Posterior cingulate gyrus (tissue), 11 donors: ENCODE results near the gene YPEL1.
"Not testable (repeated sequence)": the region's sequence is repeated elsewhere in the genome, so short reads cannot be mapped to it uniquely, and the experiment has no call there.

Experiments used
- DNase-seq, 10 donors: peaks; one replicate each; pipeline versions ENCODE4 v3.0.0 to v3.0.0-alpha.2; 2020 to 2021; ENCODE audit warnings: mixed read lengths in 3 of 10
- intact Hi-C: fragments of 100-400 bp; cut with DNase I; formaldehyde crosslinking; loops from one replicate; pipeline ENCODE4 v1.15.1; 2023

The YPEL1 gene

GRCh38 chr22:21755851-21756284 lies 20.3 kb upstream of the YPEL1 start:
- intact Hi-C loops = no loop called here
- DNase-seq = peak in 1 of 10 donors; percentile 7

GRCh38 chr22:21754523-21754922 lies 18.9 kb upstream of the YPEL1 start:
- intact Hi-C loops = no loop called here
- DNase-seq = peak in 5 of 10 donors; percentile 28 to 93 (median 49)

- peak in 1 of 10 donors; percentile 77 for DNase-seq
- intact Hi-C loops = no loop called here
Observed at GRCh38 chr22:21753374-21754111, 17.9 kb upstream of the YPEL1 start.

GRCh38 chr22:21752276-21752675 lies 16.7 kb upstream of the YPEL1 start:
- intact Hi-C loops = no loop called here
- peak in 1 of 10 donors; percentile 12 for DNase-seq

- intact Hi-C loops = no loop called here
- DNase-seq = peak in 2 of 10 donors; percentile 19 to 31
Observed at GRCh38 chr22:21745948-21746347, 10.4 kb upstream of the YPEL1 start.

- intact Hi-C loops = not testable (repeated sequence)
- DNase-seq = peak in 2 of 10 donors; percentile 27 to 30
Observed at GRCh38 chr22:21744917-21745316, 9.3 kb upstream of the YPEL1 start.

GRCh38 chr22:21741790-21742189 lies 6.2 kb upstream of the YPEL1 start:
- intact Hi-C loops = no loop called here
- DNase-seq = peak in 1 of 10 donors; percentile 60

- DNase-seq = peak in 1 of 10 donors; percentile 43
- intact Hi-C loops = no loop called here
Observed at GRCh38 chr22:21741059-21741458, 5.5 kb upstream of the YPEL1 start.

- DNase-seq = peak in 1 of 10 donors; percentile 6
- intact Hi-C loops = loop anchor here (5.0 kb wide), 1 partner anchor 127 kb away; the partner anchor contains the start of gene MAPK1
Observed at GRCh38 chr22:21739828-21740377, 4.3 kb upstream of the YPEL1 start.

GRCh38 chr22:21738966-21739365 lies 3.4 kb upstream of the YPEL1 start:
- intact Hi-C loops = loop anchor here (5.0 kb wide), 1 partner anchor 128 kb away; the partner anchor contains the start of gene MAPK1
- peak in 1 of 10 donors; percentile 54 for DNase-seq

GRCh38 chr22:21738081-21738480 lies 2.5 kb upstream of the YPEL1 start:
- DNase-seq = no peak
- intact Hi-C loops = loop anchor here (5.0 kb wide), 1 partner anchor 129 kb away; the partner anchor contains the start of gene MAPK1

GRCh38 chr22:21736948-21737347 lies 1.4 kb upstream of the YPEL1 start:
- intact Hi-C loops = loop anchor here (5.0 kb wide), 1 partner anchor 130 kb away; the partner anchor contains the start of gene MAPK1

GRCh38 chr22:21736084-21736642 lies 569 bp upstream of the YPEL1 start:
- peak in 1 of 10 donors; percentile 87 for DNase-seq
- intact Hi-C loops = loop anchor here (5.0 kb wide), 1 partner anchor 131 kb away; the partner anchor contains the start of gene MAPK1

More at GRCh38 chr22:21736948-21737347, 1.4 kb upstream of the YPEL1 start:
- peak in 1 of 10 donors; percentile 36 for DNase-seq

GRCh38 chr22:21734540-21735199 lies 924 bp downstream of the YPEL1 start:
- intact Hi-C loops = loop anchor here (5.0 kb wide), 2 partner anchors 133 to 203 kb away; partner anchors contain the start of gene MAPK1
- DNase-seq = no peak

GRCh38 chr22:21731503-21731902 lies 4.1 kb downstream of the YPEL1 start:
- no peak for DNase-seq
- intact Hi-C loops = loop anchor here (5.0 kb wide), 1 partner anchor 206 kb away; no protein-coding TSS in a partner anchor

GRCh38 chr22:21730535-21731308 lies 4.9 kb downstream of the YPEL1 start:
- DNase-seq = no peak
- intact Hi-C loops = loop anchor here (5.0 kb wide), 1 partner anchor 207 kb away; no protein-coding TSS in a partner anchor

- intact Hi-C loops, DNase-seq: not testable (repeated sequence)
Observed at GRCh38 chr22:21729184-21729583, 6.4 kb downstream of the YPEL1 start.

GRCh38 chr22:21728270-21728669 lies 7.3 kb downstream of the YPEL1 start:
- DNase-seq = no peak
- intact Hi-C loops = no loop called here

- DNase-seq = no peak
- intact Hi-C loops = no loop called here
Observed at GRCh38 chr22:21727768-21728167, 7.8 kb downstream of the YPEL1 start.

- no peak for DNase-seq
- intact Hi-C loops = no loop called here
Observed at GRCh38 chr22:21727159-21727558, 8.4 kb downstream of the YPEL1 start.
